Measurements from ENCODE around the gene GALK1.

DNA sequence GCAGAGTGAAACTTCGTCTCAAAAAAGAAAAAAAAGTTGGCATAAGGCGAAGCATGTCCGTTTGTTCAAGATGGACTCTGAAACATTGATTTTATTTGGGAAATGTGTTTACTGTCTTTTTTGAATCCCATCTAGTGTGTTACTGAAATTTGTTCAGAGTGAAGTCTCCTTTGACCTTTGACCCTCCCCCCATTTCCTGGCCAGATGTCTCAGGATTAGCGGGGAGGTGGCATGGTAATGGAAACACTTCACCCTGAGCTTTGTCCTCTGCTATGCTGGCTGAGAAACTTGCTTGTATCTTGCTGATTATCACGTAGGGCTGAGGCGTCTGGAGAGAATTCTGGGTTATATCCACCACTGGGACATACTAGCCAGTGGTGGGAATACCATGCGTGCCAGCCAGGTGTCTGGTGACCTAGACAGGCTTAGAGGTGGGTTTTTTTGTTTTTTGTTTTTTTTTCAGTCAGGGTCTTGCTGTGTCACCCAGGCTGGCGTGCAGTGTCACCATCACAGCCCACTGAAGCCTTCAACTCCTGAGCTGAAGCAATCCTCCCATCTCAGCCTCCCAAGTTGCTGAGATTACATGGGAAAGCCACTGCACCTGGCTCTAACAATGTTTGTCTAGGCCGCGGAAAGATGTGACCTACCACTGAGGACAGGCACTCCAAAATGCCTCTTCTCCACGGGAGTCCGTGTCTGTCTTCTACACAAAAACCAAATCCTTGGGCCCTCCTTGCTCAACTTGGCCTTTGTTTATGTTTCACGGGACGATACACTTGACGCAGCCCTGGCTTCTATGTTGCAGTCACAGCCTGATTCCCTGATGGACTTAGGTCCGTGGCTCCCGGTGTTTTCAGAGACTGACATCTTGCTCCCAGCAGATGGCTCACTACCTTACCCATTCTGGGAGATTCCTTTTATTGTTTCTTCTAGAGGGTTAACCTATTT, 6.6 kb upstream of the GALK1 start:
- TF ChIP-seq POLR2AphosphoS5 (IDR thresholded peaks at IDR 0.05; ENCODE audit: borderline replicate concordance, low read depth, low read length) (no peak), EZH2 (IDR thresholded peaks at IDR 0.05) (no peak)

Measured in SK-N-MC (cell line).